NCI-H345 treated with DMSO at 0.1 percent for 48 hours (cell line): ENCODE measurements around the gene TIAM2.
"Not testable (repeated sequence)": the region's sequence is repeated elsewhere in the genome, so short reads cannot be mapped to it uniquely, and the experiment has no call there.

ENCODE experiments used
- DNase-seq: peaks from one replicate; lab custom pipeline; 2025; ENCODE audit not compliant: unreplicated experiment; lab: John Stamatoyannopoulos, UW

Gene TIAM2

DNA sequence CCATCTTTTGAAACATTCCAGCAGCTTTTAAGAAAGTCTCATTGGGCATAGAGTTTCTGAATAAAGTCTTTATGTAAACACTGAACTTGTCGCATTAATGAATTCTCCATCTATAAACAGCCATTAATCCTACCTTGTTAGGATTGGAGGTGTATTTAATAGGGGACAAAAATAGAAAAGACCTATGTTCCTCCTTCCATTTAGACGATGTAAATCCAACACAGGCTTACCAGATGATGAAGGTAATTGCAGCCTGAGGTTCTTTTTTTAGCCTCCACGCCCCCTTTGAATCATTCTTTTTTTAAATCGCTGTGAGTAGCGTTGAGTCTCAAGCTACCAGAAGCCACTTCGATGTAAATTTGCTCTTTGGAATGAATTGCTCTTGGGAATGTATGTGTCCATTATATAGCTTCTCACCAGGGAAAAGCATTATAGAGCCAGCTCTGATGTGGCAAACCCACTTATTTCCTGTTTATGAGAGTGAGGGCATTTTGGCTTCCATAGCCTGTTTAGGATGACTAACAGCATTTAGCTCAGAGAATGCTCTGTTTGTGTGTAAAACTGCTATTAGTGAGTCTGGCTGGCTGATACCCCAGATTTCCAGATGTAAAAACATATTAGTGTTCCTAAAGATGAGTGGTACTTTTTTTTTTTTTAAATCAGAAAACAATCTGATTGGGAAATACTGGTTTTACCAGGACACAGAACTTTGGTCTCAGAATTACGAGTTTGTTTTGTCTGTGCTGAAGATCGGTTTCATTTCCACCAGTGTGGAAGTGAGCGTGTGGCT lies 193.8 kb downstream of the TIAM2 start:
- no peak for DNase-seq

DNA sequence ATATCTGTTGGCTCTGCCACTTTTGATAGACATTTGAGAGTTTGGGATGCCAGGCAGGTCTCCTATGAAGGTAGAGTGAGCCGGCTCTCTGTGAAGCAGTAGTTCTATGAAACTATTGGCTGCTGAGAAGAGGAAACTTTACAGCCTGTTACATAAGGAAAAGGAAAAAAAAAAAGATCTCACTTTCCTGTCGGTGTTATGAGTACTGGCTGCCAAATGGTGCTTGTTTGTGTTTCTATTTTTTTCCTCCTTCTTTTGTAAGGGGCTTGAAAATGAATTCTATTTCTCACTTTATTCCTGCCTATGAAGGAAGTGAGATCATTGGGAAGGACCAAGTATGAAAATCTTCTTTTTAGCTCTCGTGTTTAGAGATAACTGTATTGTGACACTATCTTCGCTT lies 195.6 kb downstream of the TIAM2 start:
- no peak for DNase-seq

DNA sequence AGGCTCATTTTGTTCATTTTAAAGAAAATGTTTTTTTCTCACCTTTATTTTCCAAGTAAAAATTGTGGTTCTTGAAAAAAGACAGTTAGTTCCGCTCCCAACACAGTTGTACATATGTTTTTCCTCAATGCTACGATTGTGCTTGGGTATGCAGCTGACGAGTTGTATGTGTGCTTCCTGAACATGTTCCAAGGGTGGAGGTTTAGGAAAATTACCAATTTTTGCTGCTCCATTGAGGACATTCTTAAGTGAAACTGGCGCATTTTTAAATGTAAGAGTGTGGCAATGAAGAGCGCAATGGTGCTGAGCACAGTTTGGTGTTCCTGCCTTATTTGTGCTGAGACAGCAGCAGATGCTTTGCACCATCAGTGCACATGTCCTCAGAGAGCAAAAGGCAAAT lies 198.4 kb downstream of the TIAM2 start:
- no peak for DNase-seq

DNA sequence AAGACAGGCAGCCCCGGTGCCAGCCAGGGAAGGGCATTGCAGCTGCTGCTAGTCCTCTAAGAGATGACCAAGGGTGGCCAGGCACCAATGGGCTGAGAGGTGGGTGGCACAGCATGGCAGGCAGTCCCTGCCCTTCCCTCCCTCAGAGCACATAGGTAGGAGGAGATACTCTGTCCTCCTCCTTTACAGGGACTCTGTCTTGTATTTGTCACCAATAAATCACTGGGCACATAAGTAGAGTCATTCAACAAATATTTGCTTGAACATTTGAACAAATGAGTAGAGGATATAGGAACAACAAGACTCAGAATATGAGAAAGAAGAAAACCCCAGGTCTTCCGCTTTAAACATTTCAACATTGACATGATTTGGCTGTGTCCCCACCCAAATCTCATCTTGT lies 199.3 kb downstream of the TIAM2 start:
- no peak for DNase-seq

DNA sequence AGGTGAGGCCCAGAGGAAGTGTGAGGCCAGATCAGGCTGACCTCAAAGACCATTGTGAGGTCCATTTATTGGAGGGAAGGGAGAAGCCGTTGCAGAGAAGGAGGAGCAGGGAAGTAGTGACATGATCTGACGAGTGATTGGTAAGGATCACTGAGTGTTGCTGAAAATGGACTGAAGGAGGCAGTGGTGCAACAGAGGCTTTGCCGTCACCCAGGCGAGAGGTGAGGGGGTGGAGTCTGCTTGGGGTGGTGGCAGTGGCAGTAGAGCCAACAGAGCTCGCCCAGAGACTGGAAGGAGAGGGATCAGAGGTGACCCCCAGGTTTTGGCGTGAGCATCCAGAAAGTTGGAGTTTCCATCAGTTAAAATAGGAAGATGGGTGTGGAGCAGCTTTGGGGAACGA lies 200.8 kb downstream of the TIAM2 start:
- DNase-seq, result no peak

DNA sequence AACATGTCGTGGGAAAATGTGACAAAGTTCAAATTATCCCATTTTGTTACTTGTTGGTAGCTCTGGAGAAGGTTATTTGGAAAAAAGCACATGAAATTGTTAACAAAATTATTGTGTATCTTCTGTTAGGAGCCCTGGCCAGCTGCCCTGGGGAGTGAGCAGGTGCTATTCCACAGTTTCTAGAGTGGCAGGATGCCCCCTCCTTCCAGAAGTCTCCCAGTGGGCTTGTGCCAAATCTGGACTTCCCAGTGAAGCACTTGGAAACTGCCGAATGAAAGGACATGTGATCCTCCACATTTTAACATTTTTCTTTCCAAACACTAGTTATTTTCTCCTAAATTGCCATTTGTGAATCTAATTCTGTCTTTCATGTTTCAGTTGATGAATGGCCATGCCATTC lies 201.8 kb downstream of the TIAM2 start:
- no peak for DNase-seq

DNA sequence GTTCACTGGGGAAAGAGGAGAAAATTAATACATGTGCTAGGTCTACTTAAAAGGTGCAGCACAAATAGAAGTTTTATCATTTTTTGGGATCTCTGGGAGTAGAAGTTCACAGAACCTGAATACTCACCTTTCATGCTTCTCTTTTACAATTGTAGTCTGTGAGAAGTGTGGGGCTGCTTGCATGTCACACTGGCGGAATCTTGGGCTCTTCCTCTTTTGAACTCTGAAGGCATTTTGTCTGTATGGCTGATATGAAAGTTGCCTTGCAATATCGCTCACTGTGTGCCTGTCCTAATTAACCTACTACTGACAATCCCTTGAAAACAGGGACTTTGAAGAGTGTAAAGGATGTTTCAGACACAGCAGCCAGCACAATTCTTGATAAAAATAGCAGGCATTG lies 202.8 kb downstream of the TIAM2 start:
- DNase-seq, result no peak

DNA sequence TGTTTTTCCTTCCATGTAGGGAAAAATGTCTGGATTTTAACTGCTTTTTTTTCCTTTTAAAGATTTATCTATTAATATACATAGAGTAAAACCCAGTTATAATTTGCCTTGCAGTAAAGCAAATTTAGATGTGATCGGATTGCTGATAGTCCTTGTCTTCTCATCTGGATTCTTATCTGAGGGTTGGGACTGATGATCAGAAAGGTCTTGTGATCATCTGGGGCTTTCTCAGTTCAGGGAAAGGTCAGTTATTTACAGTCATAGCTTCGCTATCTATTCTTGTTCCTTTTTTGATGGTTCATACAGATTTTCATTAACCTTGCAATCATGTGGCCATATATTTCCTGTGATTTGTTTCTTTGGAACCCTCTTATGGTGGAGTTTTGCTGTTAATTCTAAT lies 204.9 kb downstream of the TIAM2 start:
- no peak for DNase-seq

DNA sequence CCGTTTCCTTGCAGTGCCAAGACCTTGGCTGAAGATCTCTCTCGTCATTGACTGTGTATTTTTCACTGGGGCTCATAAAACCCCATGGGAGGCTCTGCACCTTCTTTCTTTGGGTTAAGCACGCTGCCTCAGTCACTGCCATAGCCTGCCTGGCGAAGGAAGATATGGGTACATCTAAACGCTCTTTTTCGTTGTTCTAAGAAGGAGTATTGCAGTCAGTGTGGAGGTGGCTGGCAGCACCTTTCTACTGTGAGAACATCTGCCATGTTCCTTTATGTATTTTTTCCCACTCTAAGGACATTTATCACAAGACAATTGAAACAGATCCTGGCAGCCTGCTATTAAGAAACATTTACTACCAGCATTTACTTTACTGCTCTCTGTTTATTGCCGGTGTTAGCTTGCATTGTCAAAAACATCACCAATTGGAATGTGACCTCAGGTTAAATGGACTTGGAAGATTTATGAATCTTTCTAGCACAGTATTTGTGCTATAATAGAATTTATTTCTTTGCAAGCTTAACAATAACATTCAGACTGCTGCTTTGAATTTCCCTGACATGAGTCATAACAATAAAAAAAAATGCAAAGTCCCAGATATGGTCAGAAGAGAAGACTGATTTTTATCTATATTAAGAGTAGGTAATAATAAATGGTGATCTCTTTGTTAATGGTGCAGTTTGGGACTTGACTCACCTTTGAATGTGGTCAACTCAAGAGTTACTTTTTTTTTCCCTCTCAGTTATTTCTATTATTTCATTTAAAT lies 206.5 kb downstream of the TIAM2 start:
- DNase-seq, result no peak

DNA sequence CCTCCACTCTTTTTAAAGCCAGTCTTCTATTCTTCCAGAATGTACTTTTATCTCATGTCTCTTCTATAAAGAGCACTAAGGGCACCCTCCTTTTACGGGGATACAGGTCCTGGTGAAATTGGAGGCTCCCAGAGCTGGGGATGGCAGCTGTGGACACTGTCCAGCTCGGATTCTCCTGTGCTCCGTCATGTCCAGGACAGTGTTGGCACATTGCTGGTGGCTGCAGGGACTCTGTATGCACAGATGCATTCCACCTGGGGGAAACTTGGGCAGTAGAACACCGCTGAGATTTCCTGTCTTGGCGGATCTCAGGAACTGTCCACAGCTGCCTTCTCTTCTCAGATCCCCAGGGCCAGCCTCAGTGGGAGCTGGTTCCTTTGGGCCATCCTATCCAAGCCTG lies 212.1 kb downstream of the TIAM2 start:
- no peak for DNase-seq

DNA sequence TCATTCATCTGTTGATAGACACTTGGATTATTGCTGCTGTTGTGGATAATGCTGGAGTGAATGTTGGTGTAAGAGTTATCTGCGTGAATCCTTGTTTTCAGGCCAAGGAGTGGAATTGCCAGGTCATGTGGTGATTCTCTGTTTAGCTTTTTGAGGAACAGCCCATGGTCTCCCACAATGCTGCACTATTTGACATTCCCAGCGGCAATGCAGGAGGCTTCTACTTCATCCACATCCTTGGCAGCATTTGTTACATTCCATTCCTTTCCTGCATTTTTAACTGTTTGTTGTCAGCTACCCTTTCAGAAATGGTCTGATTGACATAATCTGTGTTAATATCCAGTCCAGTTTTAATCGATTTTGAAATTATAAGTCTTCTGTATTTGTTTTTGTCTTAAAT lies 217.0 kb downstream of the TIAM2 start:
- no peak for DNase-seq

DNA sequence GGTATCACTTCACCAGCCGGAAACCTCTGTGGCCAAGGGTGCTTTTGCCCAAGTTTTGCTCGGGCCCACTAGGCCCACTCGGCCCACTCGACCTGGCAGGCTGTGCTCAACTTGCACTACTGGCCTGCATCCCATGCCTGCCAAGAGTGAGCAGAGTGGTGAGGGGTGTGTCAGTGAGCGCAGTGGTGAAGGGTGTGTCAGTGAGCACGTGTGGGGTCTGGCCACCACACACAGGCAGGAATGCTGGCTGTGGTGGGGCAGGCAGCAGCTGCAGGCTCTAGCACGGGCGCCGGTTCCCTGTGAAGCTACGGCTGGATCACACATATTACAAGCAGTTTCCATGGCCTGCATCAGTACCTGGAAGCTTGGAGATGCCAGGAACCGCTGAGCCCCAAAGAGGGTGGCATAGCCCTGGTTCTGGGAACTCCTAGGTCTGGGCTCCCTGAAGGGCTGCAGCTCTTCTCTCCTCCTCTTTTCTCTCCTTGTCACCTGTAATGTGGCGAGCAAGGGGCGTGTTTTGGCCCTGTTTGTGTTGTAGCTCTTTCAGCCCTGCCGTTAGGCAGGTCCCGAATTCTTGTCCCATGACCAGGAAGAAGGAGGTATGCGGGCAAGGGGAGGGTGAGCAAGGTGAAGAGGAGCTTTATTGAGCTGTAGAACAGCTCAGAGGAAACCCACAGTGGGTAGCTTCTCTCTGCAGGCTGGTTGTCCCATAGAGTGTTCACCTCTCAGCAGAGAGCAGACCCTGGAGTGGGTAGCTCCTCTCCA lies 217.7 kb downstream of the TIAM2 start:
- no peak for DNase-seq

DNA sequence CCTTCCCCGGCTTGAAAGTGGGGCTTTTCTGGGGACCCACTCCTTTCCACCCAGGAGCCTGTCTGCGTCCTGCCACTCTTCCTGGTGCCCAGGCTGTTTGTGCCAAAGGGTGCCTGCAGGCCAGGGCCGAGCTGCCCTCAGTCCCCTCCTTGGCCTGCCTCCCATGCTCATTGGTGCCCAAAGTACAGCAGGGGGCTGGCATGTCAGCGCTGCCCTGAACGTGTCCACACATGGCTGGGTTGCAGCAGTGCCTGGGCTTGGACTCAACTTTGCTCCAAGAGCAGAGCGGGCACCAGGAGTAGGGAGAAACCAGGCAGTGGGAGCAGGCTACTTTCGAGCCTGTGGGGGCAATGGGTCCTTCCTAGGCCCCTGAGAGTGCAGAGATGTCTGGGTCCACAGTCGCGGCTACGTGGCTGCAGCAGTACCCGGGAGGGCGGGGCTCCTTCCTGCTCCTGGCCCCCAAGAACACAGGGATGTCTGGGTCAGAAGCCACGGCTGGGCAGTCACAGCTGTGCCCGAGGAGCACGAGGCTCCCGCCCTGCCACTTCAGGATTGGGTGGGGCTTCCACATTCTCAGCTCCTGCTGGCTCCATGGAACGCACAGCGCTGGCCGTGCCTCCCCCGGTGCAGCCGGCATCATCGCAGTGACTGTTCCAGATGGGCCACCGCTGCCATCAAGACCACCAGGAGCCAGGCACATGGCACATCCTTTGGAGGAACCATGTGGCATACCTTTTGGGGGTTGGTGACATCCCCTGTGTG lies 218.7 kb downstream of the TIAM2 start:
- DNase-seq, result no peak

DNA sequence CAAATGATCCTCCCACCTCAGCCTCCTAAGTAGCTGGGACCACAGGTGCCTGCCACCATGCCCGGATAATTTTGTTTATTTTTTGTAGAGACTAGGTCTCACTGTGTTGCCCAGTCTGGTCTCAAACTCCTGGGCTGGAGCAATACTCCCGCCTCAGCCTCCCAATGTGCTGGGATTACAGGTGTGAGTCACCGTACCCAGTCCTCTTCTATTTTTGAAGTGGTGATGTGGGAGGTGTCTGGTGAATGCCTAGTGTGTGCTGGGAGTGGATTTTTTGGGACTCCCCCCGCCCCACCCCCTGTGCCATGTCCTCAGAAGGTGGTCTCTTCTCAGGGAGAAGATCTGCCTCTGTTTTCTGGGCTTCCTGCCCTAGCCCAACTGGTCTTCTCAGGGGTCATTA lies 220.8 kb downstream of the TIAM2 start:
- no peak for DNase-seq

DNA sequence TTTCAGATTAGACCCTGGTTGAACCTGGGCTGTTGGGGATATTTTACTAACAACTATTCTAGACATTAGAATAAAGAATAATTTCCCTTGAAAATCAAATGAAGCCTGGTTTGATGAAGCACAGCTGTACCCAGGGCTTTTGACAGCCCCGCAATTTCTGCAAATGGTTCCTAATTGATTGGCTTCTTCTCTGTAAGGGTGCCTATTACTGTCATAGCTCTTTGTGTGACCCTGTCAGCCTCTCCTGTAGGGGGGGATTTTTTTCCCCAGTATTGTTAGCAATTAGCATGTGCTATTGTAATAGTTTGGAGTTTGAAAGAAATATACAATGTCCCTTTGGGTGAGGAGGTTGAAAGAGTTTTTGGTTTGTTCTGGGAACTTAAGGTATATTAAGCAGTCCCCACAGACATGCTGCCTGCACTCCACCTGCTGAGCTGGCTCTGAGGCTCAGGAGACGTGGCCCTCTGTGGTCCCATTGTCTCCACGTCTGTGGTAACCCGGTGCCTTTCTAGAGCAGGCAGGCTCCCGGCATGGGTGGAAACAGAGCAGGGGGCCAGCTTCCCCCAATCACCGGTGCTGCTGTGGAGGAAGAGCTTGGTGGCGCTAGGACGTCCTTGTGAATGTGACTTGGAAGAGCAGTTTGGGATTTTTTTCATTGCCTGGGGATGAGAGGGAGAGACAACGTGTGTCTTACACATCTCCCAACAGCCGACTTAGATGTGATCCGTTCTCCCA lies 221.4 kb downstream of the TIAM2 start:
- DNase-seq, result no peak

DNA sequence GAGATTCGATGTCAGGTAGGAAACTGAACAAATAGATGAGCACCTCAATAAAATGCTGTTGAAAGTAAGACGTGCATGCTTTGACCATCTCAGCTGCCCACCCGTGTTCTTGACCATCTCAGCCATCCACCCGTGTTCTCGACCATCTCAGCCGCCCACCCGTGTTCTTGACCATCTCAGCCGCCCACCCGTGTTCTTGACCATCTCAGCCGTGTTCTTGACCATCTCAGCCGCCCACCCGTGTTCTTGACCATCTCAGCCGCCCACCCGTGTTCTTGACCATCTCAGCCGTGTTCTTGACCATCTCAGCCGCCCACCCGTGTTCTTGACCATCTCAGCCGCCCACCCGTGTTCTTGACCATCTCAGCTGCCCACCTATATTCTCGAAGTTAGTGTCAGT lies 223.6 kb downstream of the TIAM2 start:
- not testable (repeated sequence) for DNase-seq

DNA sequence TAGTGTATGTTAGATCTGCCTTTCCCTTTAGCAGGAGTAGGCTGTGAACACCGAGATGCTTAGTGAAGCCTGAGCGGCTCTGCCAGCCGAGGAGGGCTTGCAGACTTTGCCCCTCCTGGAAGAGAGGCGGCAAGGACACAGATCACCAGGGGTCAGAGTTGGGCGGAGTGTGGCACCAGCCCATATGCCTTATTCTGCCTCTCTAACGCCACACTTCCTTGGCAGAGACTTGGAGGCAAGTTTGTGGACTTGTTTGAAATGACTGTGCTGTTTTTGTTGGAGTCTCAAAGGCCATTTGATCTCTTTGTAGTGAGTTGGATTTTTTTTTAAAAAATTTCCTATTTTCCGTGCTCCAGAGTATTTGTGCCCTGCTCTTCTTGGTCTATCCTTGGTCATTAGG lies 224.2 kb downstream of the TIAM2 start:
- DNase-seq, result no peak

DNA sequence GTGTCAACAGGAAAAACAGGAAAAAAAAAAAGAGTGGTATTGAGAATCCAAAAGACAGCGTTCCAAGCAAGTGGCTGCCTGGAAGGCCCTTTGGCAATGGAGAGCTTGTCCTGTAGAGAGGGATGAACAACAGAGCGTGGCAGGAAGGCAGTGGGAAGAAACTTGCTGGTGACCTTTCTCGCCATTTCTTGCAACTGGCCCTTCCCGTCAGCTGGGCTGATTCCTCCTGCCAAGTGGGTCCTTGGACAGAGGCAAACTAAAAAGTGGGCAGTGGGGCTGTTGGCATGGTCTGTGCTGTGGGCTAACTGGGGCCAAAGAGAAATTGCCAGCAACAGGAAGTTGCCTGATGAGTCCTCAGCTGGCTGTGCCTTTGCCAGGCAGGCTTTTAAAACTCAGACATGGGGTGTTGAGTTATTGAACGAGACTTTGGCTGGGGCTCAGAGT lies 224.8 kb downstream of the TIAM2 start:
- DNase-seq, result no peak

DNA sequence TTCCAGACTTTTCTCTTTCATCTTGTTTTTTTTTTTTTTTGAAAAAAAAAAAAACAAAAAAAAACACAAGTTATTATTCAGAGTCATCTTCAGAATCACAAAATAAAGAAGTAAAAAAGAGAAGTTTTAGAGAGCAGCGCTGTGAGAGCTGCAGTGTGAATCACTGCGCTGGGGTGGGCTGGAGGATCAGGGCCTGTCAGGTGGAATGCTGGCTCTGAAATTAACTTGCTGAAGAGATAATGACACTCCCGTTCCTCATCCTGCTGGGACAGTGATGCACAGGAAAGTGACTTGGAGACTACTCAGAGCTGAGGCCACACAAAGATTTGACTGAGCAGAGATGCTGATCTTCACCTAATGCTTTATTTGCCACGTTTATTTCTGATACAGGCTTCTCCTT lies 226.0 kb downstream of the TIAM2 start:
- no peak for DNase-seq

DNA sequence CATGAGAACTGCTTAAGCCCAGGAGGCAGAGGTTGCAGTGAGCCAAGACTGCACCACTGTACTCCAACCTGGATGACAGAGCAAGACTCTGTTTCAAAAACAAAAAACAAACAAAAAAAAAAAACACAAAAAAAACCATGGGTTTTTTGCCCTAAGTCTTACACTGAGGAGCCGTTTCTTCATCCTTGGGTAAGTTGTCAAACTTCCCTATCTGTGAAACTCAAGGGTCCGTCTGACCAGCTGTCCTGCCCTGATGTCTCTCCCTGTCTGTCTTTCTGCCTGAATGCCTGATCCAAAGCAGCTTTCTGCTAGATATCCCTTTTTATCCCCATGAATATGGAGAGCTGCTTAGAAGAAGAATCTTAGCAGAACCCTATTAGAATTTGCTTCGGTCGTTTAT lies 227.4 kb downstream of the TIAM2 start:
- no peak for DNase-seq
